Endothelial cell of umbilical vein (primary cell): ENCODE results near the gene MAEA. TPM values are rescaled to one million over a fixed set of nuclear protein-coding genes. Genes with fewer than 3 reads are reported as not detected.

Experiments used
- BruUV-seq: library from RNA; stranded (reverse); fragments of 400-500 nt; replicated peaks from 2 replicates; lab custom pipeline; 2021; lab: Mats Ljungman, UMichigan
- CTCF ChIA-PET: fragments of 300-600, 350-600 bp; sonication (Branson Sonifier 250); formaldehyde crosslinking; loops from one replicate; lab custom pipeline; 2021; ENCODE audit warnings: antibody characterized with exemption, inconsistent platforms; lab: Charles Lee
- POLR2A ChIA-PET: fragments of 300-600, 350-600 bp; sonication (Branson Sonifier 250); formaldehyde crosslinking; loops from one replicate; lab custom pipeline; 2021; ENCODE audit warnings: antibody characterized with exemption, inconsistent platforms; lab: Charles Lee
- DNase-seq: peaks from one replicate; pipeline ENCODE4 v3.0.0-alpha.2; 2011; ENCODE audit warnings: low read depth, low spot score
- FAIRE-seq: peaks from 2 replicates; lab custom pipeline; 2011; peaks lifted over from hg19 to GRCh38; lab: Jason Lieb, UNC
- H2AFZ ChIP-seq: 2 replicates; pipeline ENCODE4 v1.6.0; 2012; ENCODE audit warnings: low read depth, low read length, control low read depth, inconsistent platforms
- H3K27ac ChIP-seq: 2 replicates; pipeline ENCODE4 v1.5.1; 2011; ENCODE audit warnings: low read depth, mild to moderate bottlenecking, control low read depth, low read length, moderate library complexity; ENCODE audit not compliant: insufficient read depth
- H3K27me3 ChIP-seq, 2 experiments: 2 replicates each; pipeline versions ENCODE4 v1.6.0 to v1.6.1; 2011; ENCODE audit warnings: low read length in 2 of 2, mixed read lengths in 1 of 2; ENCODE audit not compliant: control insufficient read depth in 2 of 2, insufficient read depth in 2 of 2
- H3K36me3 ChIP-seq, 2 experiments: 2 replicates in 1 of 2; 3 replicates in 1 of 2; pipeline ENCODE4 v1.5.1; 2011; ENCODE audit warnings: low read length in 2 of 2, mild to moderate bottlenecking in 1 of 2, moderate library complexity in 1 of 2; ENCODE audit not compliant: control insufficient read depth in 2 of 2, insufficient read depth in 2 of 2; ENCODE audit errors: extremely low read depth in 1 of 2
- H3K4me1 ChIP-seq: 3 replicates; pipeline ENCODE4 v1.5.1; 2011; ENCODE audit warnings: mild to moderate bottlenecking, low read length; ENCODE audit not compliant: control insufficient read depth, insufficient read depth; ENCODE audit errors: extremely low read depth
- H3K4me2 ChIP-seq: 2 replicates; pipeline ENCODE4 v1.6.1; 2011; ENCODE audit warnings: low read length, control low read depth, mixed read lengths; ENCODE audit not compliant: insufficient read depth
- H3K4me3 ChIP-seq, 3 experiments: fragments of 200-600 bp in 1 of 3; sonication (generic), shearing (Covaris generic) in 1 of 3; replicated peaks in 1 of 3; 2 replicates each; pipeline ENCODE4 v1.5.1; 2011 to 2016; ENCODE audit warnings: control low read depth in 3 of 3, low read length in 3 of 3, mild to moderate bottlenecking in 2 of 3, inconsistent platforms in 1 of 3, low read depth in 1 of 3, moderate library complexity in 1 of 3; ENCODE audit not compliant: insufficient read depth in 1 of 3
- H3K79me2 ChIP-seq: 2 replicates; pipeline ENCODE4 v1.6.0; 2012; ENCODE audit warnings: low read length, inconsistent platforms; ENCODE audit not compliant: control insufficient read depth, insufficient read depth
- H3K9ac ChIP-seq: replicated peaks from 2 replicates; pipeline ENCODE3; 2011; ENCODE audit warnings: low read length, control low read depth; ENCODE audit not compliant: insufficient read depth; ENCODE audit errors: extremely low read depth
- H3K9me1 ChIP-seq: replicated peaks from 3 replicates; pipeline ENCODE4 v1.6.0; 2011; ENCODE audit warnings: mild to moderate bottlenecking, low read length; ENCODE audit not compliant: control insufficient read depth, insufficient read depth; ENCODE audit errors: extremely low read depth
- H3K9me3 ChIP-seq: replicated peaks from 2 replicates; pipeline ENCODE4 v1.5.1; 2012; ENCODE audit warnings: low read length, inconsistent platforms; ENCODE audit not compliant: control insufficient read depth, insufficient read depth
- H4K20me1 ChIP-seq: replicated peaks from 2 replicates; pipeline ENCODE3; 2011; ENCODE audit warnings: mild to moderate bottlenecking, low read length; ENCODE audit not compliant: control insufficient read depth, insufficient read depth; ENCODE audit errors: extremely low read depth
- EZH2 ChIP-seq: IDR thresholded peaks from 2 replicates; pipeline ENCODE4 v1.6.1; 2012; ENCODE audit warnings: borderline replicate concordance, low read depth, mild to moderate bottlenecking, moderate library complexity, low read length, inconsistent platforms; ENCODE audit not compliant: severe bottlenecking
- FOS ChIP-seq: IDR thresholded peaks from 2 replicates; pipeline ENCODE4 v1.6.1; 2011; ENCODE audit warnings: mild to moderate bottlenecking, low read length, moderate library complexity, borderline replicate concordance; ENCODE audit not compliant: insufficient read depth
- GATA2 ChIP-seq: IDR thresholded peaks from 2 replicates; pipeline ENCODE4 v1.7.0; 2011; ENCODE audit warnings: low read depth, mild to moderate bottlenecking, moderate library complexity, mixed read lengths, low read length; ENCODE audit not compliant: insufficient read length, insufficient read depth
- JUN ChIP-seq: IDR thresholded peaks from 2 replicates; pipeline ENCODE4 v1.6.1; 2011; ENCODE audit warnings: borderline replicate concordance, low read depth; ENCODE audit not compliant: insufficient read length, insufficient read depth
- MYC ChIP-seq: IDR thresholded peaks from one replicate; pipeline ENCODE4 v1.6.1; 2011; ENCODE audit warnings: mild to moderate bottlenecking, low read depth, low read length
- POLR2A ChIP-seq: IDR thresholded peaks from 2 replicates; pipeline ENCODE4 v1.6.1; 2012; ENCODE audit warnings: low read depth, mild to moderate bottlenecking, control low read depth, low read length
- POLR2AphosphoS5 ChIP-seq: IDR thresholded peaks from 2 replicates; pipeline ENCODE4 v1.6.1; 2012; ENCODE audit warnings: low read depth, mild to moderate bottlenecking, control low read depth, low read length, moderate library complexity; ENCODE audit not compliant: insufficient read depth
- dilution Hi-C: fragments of 300-500 bp; cut with MboI; formaldehyde crosslinking; loops from one replicate; pipeline ENCODE4 v1.15.0; 2019; ENCODE audit warnings: low sequenced_read_pairs; ENCODE audit not compliant: extremely low pct_ligation_motif_present
- intact Hi-C: fragments of 100-400 bp; cut with micrococcal nuclease; formaldehyde crosslinking; loops from one replicate; pipeline ENCODE4 v1.10.0; 2022
- polyA plus RNA-seq, 4 experiments: library from polyadenylated mRNA; depleted of rRNA in 3 of 4; stranded (reverse) in 3 of 4; unstranded in 1 of 4; fragments of >200 nt; gene quantifications; 2 replicates each; pipeline versions ENCODE4 v1.2.1 to v1.2.3, GENCODE V29; 2011 to 2012; ENCODE audit warnings: missing spikeins in 1 of 4
- total RNA-seq: library from RNA; stranded (reverse); gene quantifications from 2 replicates; pipeline ENCODE4 v1.2.3, GENCODE V29; 2021
- TF ChIP-seq, protein P1 (sequence below): IDR thresholded peaks from 2 replicates; pipeline ENCODE4 v1.6.1; 2011; ENCODE audit not compliant: insufficient read depth, insufficient read length
- TF ChIP-seq, protein P2 (sequence below), 2 donors: IDR thresholded peaks; 1 replicate in 1 of 2; 2 replicates in 1 of 2; pipeline ENCODE4 v1.5.1; 2011; ENCODE audit warnings: low read length in 2 of 2, mild to moderate bottlenecking in 2 of 2, moderate library complexity in 2 of 2, control low read depth in 1 of 2, inconsistent platforms in 1 of 2, low read depth in 1 of 2; ENCODE audit not compliant: insufficient read depth in 1 of 2; ENCODE audit errors: extremely low read depth in 1 of 2

The MAEA gene
- total and polyA plus RNA-seq, 2 donors (not counting 3 experiments of a cell fraction or from before 2014, with no cell fraction given) = 66.0 to 108 TPM

- Histone ChIP-seq H2AFZ (no peak overlapping the region), H3K4me1 (no peaks in the 10 kb centered on the region), H3K9me3 (no peaks in the 10 kb centered on the region), H3K4me2 (no peak overlapping the region), H3K79me2 (no peaks in the 10 kb centered on the region), H3K9me1 (no peaks in the 10 kb centered on the region), H3K36me3 (no peaks in the 10 kb centered on the region), H3K27ac (no peak overlapping the region), H3K9ac (no peak overlapping the region), H3K4me3 (no peak overlapping the region), H3K27me3 (no peaks in the 10 kb centered on the region), H4K20me1 (no peaks in the 10 kb centered on the region)
- no peak for FAIRE-seq
- ChIA-PET CTCF (interaction anchor here (1.0 to 5.6 kb wide), 21 partner anchors 9 to 152 kb away, joined by 3 to 78 read pairs (median 5); partner anchors contain the start of gene SPON2), POLR2A (no interaction called here)
- TF ChIP-seq JUN (no peak), MYC (no peak), POLR2A (no peak), GATA2 (no peak), POLR2AphosphoS5 (no peak), FOS (no peak), EZH2 (no peak)
- TF ChIP-seq, protein P1, sequence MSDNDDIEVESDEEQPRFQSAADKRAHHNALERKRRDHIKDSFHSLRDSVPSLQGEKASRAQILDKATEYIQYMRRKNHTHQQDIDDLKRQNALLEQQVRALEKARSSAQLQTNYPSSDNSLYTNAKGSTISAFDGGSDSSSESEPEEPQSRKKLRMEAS = no peak
- TF ChIP-seq, protein P2, sequence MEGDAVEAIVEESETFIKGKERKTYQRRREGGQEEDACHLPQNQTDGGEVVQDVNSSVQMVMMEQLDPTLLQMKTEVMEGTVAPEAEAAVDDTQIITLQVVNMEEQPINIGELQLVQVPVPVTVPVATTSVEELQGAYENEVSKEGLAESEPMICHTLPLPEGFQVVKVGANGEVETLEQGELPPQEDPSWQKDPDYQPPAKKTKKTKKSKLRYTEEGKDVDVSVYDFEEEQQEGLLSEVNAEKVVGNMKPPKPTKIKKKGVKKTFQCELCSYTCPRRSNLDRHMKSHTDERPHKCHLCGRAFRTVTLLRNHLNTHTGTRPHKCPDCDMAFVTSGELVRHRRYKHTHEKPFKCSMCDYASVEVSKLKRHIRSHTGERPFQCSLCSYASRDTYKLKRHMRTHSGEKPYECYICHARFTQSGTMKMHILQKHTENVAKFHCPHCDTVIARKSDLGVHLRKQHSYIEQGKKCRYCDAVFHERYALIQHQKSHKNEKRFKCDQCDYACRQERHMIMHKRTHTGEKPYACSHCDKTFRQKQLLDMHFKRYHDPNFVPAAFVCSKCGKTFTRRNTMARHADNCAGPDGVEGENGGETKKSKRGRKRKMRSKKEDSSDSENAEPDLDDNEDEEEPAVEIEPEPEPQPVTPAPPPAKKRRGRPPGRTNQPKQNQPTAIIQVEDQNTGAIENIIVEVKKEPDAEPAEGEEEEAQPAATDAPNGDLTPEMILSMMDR (IDR thresholded peaks at IDR 0.05; ENCODE audit: extremely low read depth in 1 of 2, insufficient read depth in 1 of 2, low read depth in 1 of 2, low read length in 2 of 2) = no peak
- intact Hi-C loops (no loop called here), dilution Hi-C loops (no loop called here)
- no peak for DNase-seq
- no TSS peak for BruUV-seq
These were observed 22.6 kb upstream of the MAEA start for GRCh38 chr4:1266881-1267763.
